SH-SY5Y (cell line): ENCODE measurements around the gene MOK.

ENCODE experiments used
- GATA2 ChIP-seq: IDR thresholded peaks from 2 replicates; pipeline ENCODE4 v1.6.1; 2011; ENCODE audit warnings: mild to moderate bottlenecking, low read depth, low read length
- GATA3 ChIP-seq: IDR thresholded peaks from 2 replicates; pipeline ENCODE4 v1.6.1; 2011; ENCODE audit warnings: low read depth, mild to moderate bottlenecking, low read length, moderate library complexity

- TF ChIP-seq GATA2 (no peak), GATA3 (no peak)
Observed at GRCh38 chr14:102195446-102195845, 109.5 kb downstream of the MOK start.
